ENCODE data around the gene BTBD3.

Gene BTBD3

DNA sequence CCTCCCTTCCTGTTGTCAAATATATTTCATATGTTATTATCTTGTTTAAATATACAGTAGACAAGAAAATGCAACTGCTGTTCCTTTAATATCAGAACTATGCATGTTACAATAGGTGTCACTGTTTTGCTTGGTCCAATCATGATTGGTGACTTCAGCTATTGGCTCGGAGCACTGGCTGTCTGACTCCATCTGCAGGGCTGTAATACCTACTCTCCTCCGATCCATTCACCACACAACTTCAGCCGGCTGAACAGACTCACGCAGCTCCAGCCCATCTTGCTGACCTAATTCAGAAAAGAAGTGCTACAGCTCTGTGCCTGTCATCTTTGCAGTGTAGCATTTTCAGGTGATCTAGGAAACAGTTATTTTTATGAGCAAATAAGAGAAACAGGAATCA is at the start of gene BTBD3:
BTBD3 (plus strand) TSS at position 231 of the 400 bp plus-strand sequence. CDS start 383 bp downstream, outside the sequence.
- peak; percentile 77 for DNase-seq

DNA sequence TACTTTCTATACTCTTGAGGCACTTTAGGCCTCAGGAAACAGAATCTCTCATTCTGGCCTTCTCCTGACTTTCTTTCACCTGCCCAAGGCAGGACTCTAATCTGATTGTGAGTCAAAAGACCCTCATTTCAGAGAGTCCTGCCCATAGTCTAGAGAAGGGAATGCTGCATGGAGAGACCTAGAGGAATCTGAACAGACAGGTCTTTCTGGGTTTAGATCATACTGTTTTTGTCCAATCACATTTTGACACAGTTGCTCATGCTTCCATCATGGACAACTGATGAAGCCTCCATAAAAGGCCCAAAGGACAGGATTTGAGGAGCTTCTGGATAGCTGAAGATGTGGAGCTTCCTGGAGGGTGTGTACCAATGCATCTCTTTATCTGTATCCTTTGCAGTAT is 48.1 kb upstream of the BTBD3 start:
- no peak for DNase-seq

DNA sequence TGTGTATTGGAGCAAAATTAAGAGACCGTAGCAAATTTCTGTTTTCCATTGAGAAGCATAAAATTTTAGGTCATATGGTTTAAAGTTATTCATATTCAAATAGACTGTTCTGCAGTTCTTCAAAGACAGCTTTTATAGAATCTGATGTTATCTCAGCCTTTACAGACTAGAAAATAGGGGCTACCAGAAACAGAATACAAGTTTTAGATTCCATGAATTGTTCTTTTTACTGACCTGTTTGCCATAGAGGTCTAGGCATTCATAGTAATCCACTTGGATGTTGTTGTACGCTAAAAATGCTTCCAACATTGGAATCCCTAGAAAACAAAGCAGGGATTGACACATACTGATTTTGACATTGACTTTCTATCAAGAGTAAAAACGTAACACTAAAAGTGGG is 47.3 kb upstream of the BTBD3 start:
- no peak for DNase-seq

DNA sequence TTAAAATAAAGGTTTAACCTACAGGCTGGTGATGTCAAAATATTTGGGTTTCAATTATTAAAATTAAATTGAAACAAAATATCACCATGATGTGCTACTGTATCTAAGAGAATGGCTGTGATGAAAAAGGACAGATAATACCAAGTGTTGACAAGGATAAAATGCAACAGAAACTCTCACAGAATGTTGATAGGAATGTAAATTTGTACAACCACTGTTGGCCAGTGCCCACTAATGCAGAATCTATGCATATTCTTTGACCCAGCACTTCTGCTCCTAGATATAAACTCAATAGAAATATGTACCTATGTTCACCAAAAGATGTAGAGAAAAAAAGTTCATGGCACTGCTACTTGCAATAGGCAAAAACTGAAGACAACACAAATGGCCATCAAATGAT is 41.1 kb upstream of the BTBD3 start:
- DNase-seq = no peak

DNA sequence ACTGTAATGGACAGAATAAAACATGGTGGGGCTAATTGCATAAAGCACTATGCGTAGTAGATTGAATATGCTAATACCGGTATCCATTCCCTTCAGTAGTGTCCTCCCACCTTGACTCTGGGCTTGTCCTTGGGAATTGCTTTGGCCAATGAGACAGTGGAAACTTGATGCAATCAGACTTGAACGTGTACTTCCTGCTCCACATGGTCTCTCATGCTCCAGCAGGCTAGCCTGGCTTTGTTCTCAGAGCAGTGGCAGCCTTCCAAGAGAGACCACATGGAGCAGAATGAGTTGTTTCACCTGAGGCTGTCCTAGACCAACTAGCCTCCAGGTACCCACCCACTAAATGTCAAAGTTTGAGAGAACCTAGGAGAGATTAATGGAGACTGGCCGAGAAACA is 37.0 kb upstream of the BTBD3 start:
- DNase-seq = no peak

DNA sequence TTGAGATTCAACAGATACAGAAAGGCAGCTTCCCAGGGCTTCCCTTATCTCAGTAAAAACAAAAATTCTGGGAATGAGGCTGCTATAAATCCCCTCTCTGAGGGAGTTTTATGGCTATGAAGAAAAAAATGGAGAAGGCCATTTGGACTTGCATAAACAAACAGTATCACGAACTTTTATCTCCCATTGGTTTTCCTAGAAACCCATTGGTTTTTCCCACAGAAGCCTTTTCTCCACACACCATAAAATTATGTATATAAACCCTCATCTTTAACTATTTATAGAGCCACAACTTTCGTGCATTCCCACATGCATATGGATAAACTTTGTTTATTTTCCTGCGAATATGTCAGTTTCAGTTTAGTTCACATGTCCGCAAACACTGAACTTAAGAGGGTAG is 36.2 kb upstream of the BTBD3 start:
- no peak for DNase-seq

DNA sequence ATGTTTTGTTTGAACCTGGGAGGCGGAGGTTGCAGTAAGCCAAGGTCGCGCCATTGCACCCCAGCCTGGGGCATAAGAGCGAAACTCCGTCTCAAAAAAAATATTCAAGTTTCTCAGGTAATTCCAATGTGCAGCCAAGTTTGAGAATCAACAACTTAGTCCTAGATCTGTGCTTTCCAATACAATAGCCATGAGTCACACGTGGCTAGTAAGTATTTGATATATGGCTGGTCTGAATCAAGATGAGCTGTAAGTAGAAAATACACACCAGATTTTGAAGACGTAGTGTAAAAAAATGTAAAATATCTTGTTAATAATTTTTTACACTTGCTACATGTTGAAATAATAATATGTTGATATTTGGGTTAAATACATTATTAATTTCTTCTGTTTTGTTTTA is 35.0 kb upstream of the BTBD3 start:
- no peak for DNase-seq

DNA sequence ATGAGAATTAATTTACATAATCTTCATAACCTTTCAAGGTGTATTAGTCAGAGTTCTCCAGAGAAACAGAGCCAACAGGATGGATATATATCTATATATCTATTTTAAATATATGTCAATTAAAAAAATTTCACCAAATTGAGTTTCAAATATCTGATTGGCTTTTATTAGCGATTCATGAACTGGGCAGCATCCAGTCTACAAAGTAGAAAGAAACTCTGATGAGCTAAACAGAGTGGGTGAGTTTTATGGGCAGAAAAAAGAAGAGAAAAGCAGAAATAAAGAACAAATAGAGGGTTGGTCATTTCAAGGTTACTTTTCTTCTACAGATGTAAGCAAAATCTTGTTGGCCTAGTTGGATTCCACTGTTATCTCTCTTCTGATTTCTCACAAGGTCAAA is 29.0 kb upstream of the BTBD3 start:
- DNase-seq = no peak

DNA sequence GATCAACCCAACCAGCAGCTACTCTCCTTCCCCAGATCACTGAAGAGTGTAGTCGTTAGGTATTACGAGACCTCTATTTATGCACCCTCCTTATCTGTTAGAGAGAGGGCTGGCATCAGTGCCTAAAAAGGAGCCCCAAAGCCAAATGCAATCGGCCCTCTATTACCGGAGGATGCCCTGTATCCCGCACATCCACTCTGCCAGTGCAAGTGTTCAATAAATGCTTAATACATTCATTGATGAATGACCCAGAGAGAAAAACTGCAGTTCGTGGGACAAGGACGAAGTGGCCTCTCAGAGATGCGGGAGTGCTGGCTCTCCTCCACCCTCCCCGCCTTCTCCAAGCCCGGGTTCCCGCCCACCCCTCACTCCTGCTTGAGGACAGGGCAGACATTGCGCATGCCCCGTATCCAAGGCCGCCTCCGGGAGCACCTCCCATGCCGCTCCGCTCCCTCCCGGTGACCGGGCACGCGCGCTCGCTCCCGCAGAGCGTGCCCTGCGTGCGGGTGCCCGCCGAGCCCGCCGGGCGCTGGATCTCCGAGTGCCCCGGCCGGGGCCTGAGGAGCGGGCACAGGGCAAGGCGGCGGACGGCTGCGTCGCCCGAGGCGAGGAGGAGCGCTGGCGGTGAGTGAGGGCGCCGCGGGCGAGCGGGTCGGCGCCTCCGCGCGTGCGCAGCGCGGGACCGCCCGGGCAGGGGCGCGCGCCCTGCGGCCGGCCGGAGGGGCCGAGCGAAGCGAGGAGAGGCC is 27.2 kb upstream of the BTBD3 start:
- peak; percentile 95 for DNase-seq

DNA sequence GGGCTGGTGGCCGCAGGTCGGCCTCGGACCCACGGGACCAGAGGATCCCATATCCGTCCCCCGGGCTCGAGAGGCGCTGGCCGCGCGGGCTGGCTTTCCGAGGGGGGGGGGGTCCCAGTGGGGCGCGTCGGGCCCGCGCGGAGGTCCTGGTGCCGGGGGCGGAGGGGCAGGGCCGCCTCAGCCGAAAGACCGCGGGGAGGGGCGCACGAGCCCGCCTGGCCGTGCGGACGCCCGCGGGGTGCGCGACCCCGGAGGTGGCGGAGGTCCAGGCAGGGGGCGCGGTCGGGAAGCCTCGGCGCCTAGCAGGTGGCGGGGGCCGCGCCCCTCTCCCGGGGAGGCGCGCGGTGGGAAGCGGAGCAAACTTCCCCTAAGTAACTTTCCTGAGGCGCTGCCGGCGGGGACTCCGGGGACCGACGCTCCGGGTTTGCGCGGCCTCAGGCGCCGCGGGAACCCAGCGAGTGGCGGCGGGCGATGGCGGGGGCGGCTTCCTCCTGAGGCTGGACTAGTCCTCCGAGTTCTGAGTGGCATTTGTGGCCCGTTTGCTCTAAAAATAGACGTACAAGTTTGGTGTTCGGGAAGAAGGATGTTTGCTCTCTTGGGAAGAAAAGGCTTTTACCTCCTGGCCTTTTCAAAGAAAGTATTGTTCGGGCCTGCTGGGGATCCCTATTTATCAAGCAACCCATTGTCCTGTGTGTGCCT is 26.5 kb upstream of the BTBD3 start:
- DNase-seq = peak; percentile 83

DNA sequence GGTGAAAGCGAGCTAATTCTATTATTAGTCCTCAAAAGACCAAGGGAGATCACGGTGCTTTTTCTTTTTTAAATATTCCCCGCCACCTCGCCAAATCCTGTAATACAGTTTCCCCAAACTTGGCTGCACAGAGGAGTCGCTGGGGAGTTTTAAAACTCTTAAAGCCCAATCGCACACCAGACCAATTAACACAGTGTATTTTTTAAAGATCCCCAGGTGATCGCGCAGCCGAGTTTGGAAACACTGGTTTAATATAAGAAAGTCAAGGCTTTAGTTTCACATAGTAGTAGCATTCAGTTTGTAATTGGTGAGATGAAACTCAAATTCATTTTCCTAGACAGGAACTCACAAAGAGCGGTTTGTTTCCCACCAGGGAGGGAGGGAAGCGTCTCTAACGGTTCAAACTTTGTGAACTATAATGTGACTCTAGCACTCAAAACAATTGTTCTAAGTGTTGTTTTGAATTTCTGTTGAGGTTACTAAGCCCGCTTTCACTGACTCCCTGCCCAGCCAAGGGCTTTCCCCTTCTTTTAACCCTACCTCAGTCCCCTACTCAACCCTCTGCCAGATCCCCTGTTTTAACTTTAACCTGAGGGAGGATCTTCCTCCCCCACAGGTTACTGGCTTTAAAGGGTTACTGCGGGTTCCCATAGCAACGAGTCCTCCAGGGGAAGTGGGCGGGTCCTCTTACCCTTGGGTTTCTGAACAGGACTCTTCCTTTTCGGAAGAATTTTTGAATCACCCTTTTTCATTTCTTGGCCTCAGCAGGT is 25.7 kb upstream of the BTBD3 start:
- peak; percentile 80 for DNase-seq

DNA sequence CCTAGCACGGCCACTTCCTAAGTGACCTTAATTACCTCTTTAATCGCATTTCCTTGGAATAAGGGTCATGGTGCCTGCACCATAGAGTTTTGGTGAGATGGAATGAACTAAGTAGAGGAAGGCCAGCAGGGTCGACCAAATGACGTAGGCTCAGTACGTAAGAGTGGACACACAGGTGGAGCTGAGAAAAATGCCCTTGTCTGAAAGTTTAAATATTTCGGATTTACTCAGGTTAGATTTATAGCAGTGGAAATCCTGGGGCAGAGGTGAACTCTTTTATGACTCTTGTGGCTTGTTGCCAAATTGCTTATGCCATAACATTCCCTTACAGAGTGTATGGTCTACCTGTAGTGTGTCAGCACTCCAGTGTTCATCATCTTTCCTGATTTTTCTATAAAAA is 23.6 kb upstream of the BTBD3 start:
- no peak for DNase-seq

DNA sequence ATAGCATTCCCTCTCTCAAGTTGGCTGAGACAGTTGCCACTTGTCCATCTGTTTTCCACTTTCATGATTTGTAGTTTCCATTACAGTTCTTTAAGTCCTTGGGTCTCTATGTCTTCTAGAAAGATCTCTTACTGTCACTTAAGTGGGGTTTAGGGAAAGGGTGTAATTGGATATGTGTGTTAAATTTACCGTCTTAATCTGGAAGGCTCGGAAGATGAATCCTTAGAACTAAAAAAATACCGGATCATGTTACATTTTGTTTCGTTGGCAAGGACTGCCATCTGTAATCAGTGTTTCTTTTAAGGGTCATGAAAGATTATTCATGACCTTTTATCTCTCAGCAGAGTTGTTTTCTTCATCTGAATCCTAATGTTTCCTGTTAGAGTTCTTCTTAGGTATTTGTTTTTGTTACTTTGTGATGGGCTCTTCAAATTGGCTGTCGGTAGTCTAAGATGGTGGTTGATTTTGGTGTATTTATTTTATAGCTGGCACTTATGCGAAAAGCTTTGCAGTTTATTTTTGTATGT is 21.8 kb upstream of the BTBD3 start:
- DNase-seq = no peak

DNA sequence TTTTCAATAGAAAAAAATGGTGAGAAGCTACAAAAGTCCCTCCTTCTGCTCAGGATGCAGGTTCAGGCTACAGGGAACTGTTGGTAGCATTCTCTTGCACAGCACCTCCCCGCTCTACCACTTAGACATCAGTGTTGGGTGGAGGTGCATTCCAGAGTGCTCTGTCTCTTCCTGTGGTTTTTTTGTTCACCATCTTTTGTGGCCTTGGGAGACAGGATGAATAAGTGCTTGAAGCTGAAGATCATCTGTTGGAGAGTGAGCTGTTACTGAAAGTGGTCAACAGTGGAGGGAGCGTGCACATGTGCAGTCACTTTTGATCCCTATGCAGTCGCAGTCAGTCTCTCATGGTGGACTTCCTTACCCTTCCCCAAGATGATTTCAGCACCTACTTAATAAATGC is 16.6 kb upstream of the BTBD3 start:
- DNase-seq = no peak

DNA sequence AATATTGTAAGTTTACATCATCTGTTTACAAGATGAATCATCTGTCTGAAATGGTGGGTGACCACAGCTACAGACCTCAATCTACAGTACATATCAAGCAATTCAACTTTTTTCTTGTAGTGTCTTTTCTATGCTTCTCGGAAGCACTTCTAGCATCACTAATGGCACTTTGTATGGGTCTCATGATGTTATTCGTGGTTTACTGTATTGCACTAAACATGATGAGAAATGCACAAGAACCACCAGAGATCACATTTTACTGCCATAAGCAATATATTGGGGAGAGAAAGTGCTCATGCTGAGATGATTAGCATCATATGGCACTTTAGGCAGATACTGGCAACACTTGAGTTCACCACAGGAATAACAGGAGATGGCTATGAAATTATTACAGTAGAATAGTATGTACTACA is 15.4 kb upstream of the BTBD3 start:
- DNase-seq = no peak

DNA sequence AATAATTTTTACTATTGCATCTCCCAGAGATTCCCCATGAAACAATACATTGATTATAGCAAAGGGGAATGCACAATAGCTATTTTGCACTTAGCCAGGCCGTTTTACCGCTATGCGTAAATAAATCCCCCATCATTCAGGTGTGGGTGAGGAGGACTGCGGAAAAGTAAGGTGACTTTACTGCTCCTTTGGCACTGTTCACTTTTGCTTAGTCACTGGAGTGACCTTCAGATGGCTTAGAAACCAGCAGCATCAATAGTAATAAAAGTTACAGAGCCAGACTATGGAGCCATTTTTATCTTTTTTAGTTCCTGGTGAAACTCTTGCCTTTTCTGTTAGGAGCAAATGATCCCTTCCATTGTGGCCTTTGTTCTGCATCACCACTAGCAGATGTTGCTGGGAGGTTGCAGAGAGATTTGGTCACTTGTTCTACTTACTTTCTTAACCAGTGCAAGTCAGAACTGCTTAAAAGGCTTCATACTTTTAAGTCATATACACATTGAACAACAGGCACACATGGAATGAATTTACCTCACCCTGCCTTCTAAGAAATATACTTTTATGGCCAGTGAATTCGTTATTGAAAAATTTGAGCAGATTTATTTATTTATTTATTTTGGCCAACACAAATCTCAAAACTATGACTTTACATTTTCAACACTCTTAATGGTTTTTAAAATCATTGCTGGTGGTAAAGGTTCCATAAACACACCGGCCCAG is 12.1 kb upstream of the BTBD3 start:
- no peak for DNase-seq

DNA sequence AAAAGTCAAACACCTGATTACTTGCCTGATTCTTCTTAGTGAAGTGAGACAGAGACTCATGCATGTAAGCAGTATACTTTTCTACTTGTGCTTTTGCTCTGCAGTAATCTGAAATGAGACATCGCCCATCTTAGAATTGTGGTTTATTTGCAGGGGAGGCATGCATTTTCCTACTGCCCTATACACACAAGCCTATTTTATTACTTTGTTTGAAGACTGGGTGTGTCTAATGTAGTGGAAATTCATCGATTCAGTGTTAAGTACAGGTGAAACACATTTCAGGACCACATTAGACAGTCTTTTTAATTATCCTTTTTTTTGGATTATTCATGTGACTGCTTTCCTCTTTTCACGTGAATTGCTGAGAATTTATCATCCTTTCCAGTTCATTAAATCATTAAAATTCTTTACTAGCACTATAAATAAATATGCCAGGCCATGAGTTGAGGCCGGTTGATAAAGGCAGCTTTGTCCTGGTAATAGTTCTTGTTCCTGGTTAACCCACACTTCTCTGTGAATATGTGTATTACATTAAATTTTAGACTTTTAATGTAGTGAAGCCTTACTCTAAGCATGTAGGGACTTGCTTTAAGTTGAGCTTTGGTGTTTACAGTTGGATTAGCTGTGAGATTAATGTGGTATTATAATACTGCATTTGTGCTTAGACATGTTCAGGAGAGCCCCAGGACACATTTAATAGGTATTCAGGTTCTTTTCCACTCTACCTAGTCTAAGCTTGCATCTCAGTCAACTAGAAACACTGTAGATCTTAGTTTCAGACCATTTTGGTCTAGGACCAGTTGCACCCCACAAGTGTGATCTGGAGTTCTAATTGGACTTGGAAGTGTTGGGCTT is 10.8 kb upstream of the BTBD3 start:
- DNase-seq = no peak

DNA sequence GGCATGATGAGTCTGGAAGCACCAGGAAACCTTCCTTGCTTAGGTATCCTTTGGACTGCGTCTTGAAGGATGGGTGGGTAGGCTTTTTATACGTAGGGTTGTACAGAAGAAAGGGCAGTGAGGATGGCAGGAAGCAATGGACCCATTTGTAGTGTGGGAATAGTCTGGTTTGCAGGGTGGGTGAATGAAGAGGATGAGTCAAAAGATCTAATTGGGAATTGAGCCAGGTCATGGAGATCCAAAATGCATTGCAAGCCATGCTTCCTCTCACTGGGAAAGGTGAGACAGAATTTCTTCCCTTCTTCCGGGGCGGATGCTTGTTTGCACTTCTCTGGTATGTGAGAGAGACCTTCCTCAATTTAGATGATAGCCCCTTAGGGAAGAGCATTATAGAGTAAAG is 10.1 kb upstream of the BTBD3 start:
- DNase-seq = no peak

DNA sequence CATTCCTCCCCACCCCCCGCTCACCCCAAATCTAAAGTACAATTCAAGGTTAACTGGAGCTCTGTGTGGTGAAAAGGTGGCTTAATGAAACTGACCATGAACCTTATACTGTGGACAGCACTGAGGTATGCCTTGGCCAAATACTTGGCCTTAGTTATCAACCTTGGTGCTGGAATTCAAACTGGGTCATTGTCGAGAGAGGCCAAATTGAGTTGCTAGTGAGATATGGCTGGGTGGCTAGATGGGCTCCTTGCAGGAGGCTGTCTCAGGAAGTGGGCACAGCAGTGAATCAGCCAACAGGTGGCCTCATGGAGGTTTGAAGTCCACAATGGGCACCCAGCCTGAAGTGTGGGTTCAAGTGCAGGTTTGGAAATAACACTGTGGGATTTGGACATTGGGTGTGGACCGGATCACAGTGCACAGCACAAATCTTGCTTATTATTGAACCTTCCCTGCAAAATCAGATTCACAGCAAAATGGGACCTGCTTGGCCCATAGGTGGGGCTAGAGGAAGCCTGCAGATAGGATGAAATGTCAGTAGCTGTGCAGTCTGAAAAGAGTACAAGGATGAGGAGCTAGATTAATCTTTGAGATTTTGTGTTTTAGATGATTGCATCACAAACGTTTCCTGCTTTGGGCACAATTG is 5.6 kb upstream of the BTBD3 start:
- no peak for DNase-seq

DNA sequence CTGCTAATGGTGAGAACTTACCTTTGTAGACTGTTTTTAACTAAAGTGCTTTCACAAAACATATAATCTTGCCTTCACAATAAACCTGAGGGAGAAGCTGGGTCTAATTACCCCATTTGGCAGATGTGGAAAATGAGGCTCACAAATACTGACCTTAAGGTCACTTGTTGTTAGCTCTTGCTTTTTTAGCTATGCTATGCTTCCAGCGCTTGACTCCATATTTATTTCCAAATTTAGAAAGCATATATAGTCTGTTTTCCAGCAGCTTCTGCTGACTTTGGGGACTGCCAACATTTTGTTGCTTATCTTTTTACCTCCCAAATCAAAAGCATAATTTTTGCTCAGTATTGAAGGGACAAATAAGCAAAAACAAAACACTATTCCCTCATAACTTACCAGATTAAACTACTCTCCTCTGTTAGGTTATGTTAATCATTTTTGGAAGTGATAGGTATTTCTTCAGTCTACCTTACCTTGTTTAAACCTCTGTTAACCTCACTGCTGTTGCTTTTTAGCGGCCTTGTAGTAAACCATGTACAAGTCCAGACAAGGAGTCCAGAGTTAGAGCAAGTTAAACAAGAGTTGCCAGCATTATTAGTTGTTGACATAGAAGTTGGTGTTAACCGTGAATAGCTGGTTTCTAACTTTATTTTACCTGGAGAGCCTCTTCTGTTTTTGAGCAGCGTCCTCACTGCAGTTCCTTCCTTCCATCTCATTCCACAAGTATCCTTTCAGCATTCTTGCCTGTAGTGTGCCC is 4.9 kb upstream of the BTBD3 start:
- no peak for DNase-seq

DNA sequence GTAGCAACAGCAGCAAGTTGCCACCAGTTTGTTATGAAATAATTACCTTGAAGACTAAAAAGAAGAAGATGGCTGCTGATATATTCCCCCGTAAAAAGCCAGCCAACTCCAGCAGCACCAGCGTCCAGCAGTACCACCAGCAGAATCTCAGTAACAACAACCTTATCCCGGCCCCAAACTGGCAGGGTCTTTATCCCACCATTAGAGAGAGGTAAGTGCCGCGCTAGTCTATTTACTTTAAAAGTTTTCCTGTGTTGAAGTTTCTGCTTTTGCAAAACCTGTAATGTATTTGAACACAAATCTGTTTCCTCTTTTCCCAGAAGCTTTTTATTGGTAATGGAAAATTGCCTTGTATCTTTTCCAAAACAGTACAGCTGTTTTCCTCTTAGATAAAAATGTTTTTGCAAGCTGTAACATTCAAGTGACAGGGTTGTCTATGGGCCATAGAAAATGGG is 725 bp downstream of the BTBD3 start:
- DNase-seq = peak; percentile 47
